Measurements from ENCODE around the gene CDH23.

CDH23 gene

GRCh38 chr10:71424496-71425194 lies 27.9 kb downstream of the CDH23 start:
- TF ChIP-seq CTCF (IDR thresholded peaks at IDR 0.05; ENCODE audit: control insufficient read depth, extremely low read depth, insufficient read depth), result no peak
- no peak for DNase-seq (ENCODE audit: low read depth)
- no peak overlapping the region for H3K4me3 ChIP-seq (ENCODE audit: low read depth, low read length)

GRCh38 chr10:71426058-71426605 lies 29.4 kb downstream of the CDH23 start:
- no peak for DNase-seq (ENCODE audit: low read depth)
- no peak for TF ChIP-seq CTCF (IDR thresholded peaks at IDR 0.05; ENCODE audit: control insufficient read depth, extremely low read depth, insufficient read depth)
- no peak overlapping the region for H3K4me3 ChIP-seq (ENCODE audit: low read depth, low read length)

- TF ChIP-seq CTCF (IDR thresholded peaks at IDR 0.05; ENCODE audit: control insufficient read depth, extremely low read depth, insufficient read depth), result no peak
- no peak overlapping the region for H3K4me3 ChIP-seq (ENCODE audit: low read depth, low read length)
- no peak for DNase-seq (ENCODE audit: low read depth)
Observed at GRCh38 chr10:71427246-71427645, 30.5 kb downstream of the CDH23 start.

- no peak for DNase-seq (ENCODE audit: low read depth)
- TF ChIP-seq CTCF (IDR thresholded peaks at IDR 0.05; ENCODE audit: control insufficient read depth, extremely low read depth, insufficient read depth), result no peak
- H3K4me3 ChIP-seq (ENCODE audit: low read depth, low read length), result no peak overlapping the region
Observed at GRCh38 chr10:71429304-71429703, 32.6 kb downstream of the CDH23 start.

GRCh38 chr10:71429929-71430328 lies 33.2 kb downstream of the CDH23 start:
- no peak for DNase-seq (ENCODE audit: low read depth)
- no peak for TF ChIP-seq CTCF (IDR thresholded peaks at IDR 0.05; ENCODE audit: control insufficient read depth, extremely low read depth, insufficient read depth)
- H3K4me3 ChIP-seq (ENCODE audit: low read depth, low read length), result no peak overlapping the region

GRCh38 chr10:71431239-71432100 lies 34.8 kb downstream of the CDH23 start:
- no peak overlapping the region for H3K4me3 ChIP-seq (ENCODE audit: low read depth, low read length)
- TF ChIP-seq CTCF (IDR thresholded peaks at IDR 0.05; ENCODE audit: control insufficient read depth, extremely low read depth, insufficient read depth), result no peak
- DNase-seq (ENCODE audit: low read depth), result no peak
